ENCODE results near the gene CPNE7. TPM values are rescaled to one million over a fixed set of nuclear protein-coding genes. Genes with fewer than 3 reads are reported as not detected.
"Not testable (repeated sequence)": the region's sequence is repeated elsewhere in the genome, so short reads cannot be mapped to it uniquely, and the experiment has no call there.

Gene CPNE7
- polyA plus RNA-seq, 1 donor: 0.43 TPM

DNA sequence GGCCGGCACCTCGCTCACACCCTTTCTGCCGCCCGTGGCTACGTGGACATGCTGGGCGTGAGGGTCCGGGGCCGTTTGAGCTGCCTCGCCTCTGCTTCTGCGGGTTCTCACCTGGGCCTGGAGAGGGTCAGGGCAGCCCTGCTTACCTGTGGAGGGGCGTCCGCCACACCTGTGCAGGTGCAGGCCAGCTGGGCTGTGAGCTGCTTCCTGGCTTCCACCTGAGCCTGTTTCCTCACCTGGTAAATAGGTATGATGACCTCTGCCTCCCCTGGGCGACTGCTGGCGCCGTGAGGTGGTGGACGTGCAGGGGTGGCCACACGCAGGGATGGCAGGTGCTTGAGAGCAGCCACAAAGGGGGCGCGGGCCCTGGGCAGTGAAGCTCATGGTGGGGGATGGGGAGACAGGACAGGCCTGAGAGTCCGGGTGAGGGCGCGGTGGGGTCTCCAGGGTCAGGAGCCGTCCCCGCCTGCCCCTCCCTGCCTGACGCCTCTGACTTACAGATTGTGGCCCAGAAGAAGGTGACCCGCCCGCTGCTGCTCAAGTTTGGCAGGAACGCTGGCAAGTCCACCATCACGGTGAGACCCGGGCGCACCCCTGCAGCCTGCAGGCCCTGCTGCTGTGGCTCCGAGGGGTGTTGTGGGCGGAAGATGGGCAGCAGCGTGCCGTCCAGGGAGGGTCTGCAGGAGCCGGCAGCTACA, 7.8 kb downstream of the CPNE7 start:
- DNase-seq (ENCODE audit: low read depth): no peak

DNA sequence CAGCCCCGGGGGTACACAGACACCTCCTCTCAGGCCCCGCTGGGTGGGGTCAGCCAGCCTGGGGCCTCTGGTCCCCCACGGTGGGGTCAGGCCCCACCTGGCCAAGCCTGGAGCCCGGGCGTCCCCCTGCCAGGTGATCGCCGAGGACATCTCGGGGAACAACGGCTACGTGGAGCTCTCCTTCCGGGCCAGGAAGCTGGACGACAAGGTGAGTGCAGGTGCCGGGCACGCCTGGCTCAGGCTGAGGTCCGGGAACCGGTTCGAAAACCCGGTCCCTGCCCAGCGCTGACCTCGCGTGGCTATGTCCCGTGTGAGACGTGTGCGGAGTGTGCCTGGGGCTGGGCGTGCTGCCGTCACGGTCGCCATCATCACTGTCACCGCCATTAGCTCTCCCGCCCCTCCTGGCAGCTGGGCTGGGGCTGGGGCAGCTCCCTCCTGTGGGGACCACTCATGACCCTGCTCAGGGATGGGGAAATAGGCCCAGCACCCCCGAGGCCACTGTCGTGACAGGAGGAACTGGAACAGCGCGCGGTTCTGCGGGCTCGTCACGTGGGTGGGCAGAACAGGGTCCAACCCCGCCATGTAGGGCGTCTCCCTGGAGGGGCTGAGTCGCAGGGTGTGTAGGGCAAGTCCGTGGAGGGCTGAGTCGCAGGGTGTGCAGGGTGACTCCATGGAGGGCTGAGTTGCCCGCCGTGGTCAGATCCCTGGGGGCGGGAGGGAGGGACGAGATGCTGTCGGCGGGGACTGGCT, 8.5 kb downstream of the CPNE7 start:
- no peak for DNase-seq (ENCODE audit: low read depth)

DNA sequence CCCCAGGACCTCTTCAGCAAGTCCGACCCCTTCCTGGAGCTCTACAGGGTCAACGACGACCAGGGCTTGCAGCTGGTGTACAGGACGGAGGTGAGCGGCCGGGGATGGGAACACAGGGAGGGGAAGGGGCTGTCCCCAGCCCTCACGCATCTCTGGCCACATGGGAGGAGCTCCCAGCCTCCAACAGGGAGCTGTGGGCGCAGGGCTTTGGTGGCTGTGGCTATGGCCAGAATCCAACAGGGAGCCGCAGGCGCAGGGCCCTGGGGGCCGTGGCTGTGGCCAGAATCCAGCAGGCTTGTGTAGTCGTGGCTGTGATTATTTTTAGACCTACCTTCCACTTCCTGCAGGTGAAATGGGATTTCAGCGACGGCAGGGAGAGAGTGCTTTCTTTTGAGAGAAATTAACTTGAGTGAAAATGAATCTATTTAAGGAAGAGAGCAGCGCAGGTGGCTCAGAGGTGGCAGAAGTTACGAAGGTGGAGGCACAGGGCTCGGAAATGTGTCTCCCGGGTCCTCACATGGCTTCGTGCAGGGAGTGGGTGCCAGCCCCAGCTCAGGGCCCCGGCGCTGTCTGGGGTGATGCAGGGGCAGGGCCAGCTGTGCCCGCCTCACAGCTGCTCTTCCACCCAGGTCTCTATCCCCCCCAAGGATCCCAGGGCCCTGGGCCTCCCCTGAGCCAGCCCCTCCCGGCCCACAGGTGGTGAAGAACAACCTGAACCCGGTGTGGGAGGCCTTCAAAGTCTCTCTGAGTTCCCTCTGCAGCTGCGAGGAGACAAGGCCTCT, 9.4 kb downstream of the CPNE7 start:
- DNase-seq (ENCODE audit: low read depth): no peak

DNA sequence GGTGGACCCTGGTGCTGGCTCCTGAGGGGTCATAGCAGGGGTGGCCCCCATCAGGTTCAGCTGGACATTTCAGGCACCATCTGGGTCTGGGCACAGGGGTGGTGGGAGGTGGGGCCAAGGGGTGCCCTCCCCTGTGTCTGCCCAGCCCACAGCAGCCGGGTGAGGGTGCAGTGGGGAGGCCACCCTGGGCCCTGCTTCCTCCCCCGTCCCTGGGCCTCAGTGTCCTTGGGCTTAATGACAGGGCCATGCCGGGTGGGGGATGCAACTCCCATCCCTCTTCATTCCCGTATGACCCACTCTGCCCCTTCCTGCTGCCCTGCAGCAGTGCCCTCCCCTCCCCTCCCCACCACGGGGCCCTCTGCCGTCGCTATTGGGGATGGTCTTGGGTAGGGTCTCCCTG, 10.7 kb downstream of the CPNE7 start:
- no peak for DNase-seq (ENCODE audit: low read depth)

DNA sequence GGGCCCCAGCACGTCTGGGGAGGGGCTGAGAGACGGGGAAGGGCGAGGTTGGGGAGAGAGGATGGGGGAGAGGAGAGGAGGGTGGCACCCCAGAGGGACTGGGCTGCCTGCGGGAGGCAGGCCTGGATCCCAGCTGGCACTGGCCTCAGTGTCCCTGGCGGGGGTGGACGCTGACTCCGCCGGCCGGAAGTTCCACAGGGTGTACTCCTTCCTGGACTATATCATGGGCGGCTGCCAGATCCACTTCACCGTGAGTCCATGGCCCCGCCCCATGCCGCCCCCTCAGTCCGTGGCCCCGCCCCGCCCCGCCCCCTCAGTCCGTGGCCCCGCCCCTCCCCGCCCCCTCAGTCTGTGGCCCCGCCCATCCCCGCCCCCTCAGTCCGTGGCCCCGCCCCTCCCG, 11.3 kb downstream of the CPNE7 start:
- DNase-seq (ENCODE audit: low read depth): no peak

DNA sequence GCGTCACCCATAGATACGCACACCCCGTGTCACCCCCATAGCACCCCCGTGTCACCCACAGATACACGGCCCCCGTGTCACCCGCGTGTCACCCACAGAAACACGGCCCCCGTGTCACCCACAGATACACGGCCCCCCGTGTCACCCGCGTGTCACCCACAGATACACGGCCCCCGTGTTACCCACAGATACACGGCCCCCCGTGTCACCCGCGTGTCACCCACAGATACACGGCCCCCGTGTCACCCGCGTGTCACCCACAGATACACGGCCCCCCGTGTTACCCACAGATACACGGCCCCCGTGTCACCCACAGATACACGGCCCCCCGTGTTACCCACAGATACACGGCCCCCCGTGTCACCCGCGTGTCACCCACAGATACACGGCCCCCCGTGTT, 12.1 kb downstream of the CPNE7 start:
- not testable (repeated sequence) for DNase-seq (ENCODE audit: low read depth)

DNA sequence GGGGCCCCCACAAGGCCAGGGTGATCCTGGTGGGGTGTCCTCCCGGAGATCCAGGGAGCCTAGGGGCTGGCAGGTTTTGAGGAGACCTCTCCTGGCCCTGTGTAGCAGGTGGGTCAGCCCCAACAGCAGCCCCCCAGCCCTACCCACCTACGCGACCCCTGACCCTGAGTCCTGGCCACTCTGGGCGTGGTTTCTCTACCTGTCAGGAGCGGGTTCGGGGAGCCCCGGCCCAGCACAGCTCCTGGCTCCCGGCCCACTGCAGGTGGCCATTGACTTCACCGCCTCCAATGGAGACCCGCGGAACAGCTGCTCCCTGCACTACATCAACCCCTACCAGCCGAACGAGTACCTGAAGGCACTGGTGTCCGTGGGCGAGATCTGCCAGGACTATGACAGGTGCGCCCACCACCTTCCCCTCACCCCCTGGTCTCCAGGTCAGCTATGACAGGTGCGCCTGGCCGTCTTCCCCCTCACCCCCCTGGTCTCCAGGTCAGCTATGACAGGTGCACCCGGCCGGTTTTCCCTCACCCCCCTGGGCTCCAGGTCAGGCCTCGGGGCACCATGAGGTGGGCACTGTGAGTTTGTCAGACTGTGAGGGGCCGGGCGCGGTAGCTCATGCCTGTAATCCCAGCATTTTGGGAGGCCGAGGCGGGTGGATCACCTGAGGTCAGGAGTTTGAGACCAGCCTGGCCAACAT, 13.0 kb downstream of the CPNE7 start:
- DNase-seq (ENCODE audit: low read depth): no peak

DNA sequence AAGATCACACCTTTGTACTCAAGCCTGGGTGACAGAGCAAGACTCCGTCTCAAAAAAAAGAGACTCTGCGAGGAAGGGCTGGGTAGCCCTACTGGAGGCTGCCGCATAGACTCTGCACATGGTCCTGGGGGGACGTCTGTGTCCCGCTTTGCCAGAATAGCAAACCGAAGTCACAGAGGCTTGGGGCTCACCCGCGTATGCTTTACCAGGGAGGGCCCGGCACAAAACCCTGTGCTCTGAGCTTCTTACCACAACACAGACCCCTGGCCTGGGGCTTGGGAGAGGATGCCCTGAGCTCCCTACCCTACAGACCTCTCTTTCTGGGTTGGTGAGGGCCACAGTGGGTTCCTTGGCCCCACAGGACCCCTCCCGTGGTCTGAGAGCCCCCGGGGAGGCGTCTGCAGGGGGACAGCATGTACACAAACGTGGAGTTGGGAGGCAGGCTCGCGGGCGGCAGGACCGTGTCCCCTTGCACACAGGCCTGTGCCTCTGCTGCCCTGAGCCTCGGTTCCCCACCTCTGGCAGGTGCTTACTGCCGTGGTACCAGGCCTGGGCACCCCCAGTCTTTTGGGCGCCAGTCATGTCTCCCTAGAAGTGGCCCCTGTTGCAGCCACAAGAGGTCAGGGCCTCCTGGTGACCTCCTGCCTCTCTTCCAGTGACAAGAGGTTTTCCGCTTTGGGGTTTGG, 13.8 kb downstream of the CPNE7 start:
- no peak for DNase-seq (ENCODE audit: low read depth)

DNA sequence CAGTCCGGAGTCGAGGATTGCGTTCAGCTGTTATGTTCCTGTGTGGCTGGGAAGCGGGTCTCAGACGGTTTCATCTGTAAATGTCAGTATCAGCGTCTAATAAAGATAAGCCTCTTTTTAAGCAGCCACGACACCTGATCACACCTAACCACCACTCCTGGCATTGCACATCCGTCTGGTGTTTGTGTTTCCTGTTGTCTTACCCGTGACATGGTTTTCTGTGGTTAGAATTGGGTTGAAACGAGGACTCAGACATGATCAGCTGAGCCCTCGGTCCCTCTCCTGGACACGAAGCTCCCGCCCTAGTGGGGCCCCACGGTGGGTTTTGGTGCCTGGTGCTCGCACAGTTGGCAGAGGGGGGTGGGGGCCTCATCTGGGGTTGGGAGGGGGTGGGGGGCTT, 18.3 kb downstream of the CPNE7 start:
- DNase-seq (ENCODE audit: low read depth): no peak

DNA sequence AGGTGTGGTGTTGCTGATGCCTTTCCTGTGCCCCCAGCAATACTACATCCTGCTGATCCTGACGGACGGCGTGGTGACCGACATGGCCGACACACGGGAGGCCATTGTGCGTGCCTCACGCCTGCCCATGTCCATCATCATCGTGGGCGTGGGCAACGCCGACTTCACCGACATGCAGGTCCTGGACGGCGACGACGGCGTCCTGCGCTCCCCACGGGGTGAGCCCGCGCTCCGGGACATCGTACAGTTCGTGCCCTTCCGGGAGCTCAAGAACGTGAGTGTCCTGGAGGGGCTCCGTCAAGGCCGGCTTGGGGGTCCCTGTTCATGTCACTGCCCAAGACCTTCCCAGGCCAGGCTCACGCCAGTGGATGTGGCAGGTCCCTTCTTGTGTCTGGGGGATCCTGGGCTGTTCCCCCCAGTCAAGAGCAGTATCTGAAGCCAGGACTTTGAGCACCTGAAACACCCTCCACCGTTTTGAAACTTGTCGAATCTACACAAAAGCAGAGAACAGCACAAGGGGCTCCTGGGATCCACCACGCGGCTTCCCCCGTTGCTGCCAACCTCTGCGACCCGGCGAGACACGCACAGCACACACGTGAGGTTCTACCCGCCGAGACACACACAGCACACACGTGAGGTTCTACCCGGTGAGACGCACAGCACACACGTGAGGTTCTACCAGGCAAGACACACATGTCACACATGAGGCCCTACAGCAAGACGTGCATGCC, 19.9 kb downstream of the CPNE7 start:
- DNase-seq (ENCODE audit: low read depth): no peak

DNA sequence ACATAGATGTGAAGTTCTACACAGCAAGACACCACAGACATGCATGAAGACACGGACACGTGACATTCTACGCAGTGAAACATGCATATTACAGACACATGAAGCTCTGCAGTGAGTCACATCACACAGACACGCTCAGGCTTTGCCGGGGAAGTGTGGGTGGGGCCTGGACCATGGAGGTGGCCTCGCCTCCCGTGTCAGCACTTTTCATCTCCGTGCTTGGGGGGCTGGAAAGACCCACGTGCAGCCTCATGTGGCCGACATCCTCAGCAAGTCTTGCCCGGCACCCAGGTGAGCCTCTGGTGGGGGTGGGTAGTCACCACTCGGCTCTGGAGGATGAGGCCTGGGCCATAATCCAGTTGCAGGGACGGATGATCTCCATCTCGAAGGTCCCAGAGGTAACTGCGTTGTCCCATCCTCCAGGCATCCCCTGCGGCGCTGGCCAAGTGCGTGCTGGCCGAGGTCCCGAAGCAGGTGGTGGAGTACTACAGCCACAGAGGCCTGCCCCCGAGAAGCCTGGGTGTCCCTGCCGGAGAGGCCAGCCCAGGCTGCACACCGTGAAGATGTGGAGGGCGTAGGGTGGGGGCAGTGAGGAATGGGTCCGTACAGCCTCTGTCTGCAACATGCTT, 20.6 kb downstream of the CPNE7 start:
- DNase-seq (ENCODE audit: low read depth): no peak

DNA sequence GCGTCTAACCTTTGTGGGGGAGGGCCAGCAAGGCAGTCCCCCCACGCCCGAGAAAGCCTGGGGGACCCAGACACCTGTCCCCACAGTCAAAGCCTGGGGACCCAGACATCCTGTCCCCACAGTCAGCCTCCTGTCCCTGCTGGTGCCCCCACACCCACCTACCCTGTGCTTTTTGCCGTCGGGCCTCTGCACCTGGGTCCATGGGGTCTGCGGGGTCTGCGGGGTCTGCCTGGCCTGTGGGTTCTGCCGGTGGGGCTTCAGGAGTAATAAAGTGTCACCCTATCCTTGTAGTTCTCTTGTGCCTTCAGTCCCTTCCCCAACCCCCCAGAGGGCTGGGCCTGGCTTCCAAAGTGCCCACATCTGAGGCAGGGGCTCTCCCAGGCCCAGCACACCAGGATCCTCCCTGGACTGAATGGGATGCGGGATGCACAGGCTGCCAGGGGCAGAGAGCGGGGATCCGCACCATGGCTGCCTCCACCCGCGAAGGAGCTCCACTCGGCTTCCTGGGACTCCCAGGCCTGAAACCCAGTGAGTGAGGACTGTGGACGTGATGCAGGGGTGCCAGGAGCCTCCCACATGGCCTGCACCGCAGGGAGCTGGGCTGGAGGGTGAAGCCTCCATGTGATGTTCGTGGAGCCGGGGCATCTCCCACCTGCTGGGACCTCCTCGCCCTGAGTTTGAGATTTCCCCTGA, 21.5 kb downstream of the CPNE7 start:
- DNase-seq (ENCODE audit: low read depth): no peak

DNA sequence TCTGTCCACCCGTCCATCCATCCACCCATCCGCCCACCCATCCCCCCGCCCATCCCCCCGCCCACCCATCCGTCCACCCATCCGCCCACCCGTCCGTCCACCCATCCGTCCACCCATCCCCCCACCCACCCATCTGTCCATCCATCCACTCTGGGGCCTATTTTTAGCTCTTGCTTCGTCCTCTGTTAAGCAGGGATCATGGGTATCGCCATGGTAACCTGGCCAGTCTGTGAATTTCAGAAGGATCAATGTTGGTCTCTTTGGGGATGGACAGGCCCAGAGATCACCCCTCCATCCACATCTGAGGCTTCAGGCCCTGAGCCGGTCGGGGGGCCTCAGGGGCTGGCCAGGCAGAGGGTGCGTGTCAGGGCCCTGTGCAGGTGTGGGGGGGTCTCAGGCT, 22.6 kb downstream of the CPNE7 start:
- DNase-seq (ENCODE audit: low read depth): no peak

DNA sequence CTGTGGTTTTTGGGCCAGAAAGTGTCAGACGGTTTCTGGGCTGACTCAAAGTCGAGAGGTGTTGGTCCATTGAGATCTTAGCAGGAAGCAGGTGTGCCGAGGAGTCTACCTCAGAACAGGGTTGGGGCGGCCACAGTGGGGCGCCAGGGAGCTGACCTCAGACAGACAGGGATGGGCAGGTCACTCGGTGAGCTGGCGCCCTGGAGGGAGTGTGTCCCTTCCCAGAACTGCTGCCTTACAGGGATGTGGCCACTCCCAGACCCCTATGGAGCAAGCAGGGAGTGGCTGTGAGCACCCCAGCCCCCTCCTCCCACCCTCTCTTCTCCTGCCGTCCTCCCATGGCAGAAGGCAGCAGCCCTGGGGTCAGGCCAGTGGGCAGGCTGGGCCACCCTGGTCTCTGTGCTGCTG, 23.9 kb downstream of the CPNE7 start:
- no peak for DNase-seq (ENCODE audit: low read depth)

DNA sequence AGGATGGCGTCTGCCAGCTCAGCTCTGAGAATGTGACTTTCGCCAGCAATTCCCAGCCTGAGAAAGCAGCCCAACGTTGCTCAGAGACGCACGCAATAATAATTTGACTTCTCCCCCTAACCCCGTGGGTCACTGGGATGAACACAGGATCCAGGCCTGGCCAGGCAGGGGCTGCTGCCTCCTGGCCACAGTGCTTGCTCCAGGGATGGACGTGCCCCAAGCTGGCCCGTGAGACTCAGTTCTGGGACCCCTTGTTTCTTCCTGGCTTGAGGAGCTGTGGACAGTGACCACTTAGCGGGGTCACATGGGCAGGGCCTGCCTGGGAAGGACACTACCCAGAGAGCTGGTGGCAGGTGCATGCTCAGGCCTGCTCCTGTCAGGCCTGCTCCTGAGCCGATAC, 24.3 kb downstream of the CPNE7 start:
- DNase-seq (ENCODE audit: low read depth): no peak

DNA sequence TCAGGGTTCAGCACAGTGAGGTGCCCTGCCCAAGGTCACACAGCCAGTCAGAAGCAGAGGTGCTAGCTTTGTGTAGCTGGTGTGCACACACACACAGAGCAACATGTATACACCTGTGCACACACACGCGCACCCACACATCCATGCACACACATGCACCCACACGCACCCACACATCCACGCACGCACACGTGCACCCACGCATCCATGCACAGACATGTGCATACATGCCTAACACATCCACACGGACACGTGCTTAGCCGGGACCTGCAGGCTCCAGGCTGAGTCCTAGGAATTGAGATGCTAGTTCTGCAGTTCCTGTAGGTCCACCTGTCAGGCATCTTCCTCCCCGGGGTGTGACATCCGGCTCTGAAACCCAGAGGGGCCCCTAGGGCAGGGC, 24.9 kb downstream of the CPNE7 start:
- DNase-seq (ENCODE audit: low read depth): no peak

DNA sequence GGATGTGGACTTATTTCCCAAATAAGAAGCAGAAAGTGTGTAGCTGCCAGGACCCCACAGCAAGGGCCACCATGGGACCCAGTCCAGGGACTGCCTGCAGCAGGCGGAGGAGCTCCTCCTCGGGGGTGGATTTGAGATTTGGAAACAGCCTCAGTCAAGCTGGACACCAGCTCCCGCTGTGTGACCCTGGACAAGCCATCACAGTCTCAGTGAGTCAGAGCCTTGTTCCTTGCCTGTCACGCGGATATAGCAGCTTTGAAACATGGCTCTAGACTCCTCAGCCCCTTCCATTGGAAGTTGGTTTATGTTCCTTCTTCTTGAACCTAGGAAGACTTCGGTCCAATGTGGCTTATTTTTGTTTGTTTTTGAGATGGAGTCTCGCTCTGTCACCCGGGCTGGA, 25.4 kb downstream of the CPNE7 start:
- no peak for DNase-seq (ENCODE audit: low read depth)

DNA sequence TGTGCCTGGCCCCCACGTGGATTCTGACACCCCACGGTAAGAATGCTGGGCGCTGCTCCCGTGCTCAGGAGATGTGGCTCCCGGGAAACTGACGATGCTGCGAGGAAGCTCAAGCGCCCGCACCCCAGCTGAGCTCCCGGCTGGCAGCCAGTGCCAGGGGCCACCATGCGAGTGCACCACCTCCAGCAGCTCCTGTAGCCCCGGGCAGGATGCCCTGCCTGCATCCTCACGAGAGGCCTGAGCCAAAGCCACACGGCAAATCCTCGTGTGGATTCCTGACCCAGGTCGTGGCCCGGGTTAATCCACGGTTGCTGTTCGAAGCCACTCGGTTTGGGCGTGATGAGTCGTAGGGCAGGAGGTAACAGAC, 26.3 kb downstream of the CPNE7 start:
- DNase-seq (ENCODE audit: low read depth): no peak

DNA sequence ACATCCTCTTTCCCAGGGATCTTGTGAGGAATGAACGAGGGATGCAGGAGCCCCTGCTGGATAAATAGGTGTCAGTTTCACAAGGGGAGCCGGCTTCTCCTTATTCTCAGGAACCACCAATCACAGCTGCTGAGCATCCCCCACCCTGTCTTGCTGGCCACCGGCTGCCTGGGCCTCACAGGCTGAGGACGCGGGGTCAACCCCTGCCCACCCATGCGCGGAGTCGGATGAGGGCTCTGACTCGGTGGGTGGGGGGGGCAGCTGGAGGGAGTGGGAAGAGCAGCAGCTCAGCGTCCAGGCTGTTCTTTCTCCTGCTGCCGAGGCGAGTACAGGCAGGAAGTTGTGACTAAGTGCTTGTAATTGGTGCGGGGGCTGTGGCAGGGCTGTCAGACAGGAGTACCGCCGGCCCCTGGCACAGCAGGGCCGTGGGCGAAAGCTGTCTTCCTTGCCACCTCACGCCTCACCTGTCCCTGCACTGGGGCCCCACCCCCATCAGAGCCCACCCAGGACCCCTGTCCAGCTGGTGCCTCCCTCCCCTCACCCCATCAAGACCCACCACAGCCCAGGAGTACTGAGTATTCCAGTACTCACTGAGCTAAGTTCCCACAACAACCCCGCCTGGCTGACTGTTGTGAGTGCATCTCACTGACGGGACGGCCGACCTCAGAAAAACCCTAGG, 26.9 kb downstream of the CPNE7 start:
- no peak for DNase-seq (ENCODE audit: low read depth)
